C4-2B (cell line): ENCODE data around the gene EPHA4.

ENCODE experiments used
- H3K27ac ChIP-seq: fragments of 450-650 bp; 2 replicates; pipeline ENCODE4 v1.5.1; 2017
- CTCF ChIP-seq: fragments of 450-650 bp; conservative IDR thresholded peaks from 2 replicates; pipeline ENCODE4 v1.5.1; 2017; ENCODE audit warnings: mild to moderate bottlenecking
- ZFX ChIP-seq: fragments of 450-650 bp; IDR thresholded peaks from 2 replicates; pipeline ENCODE4 v1.6.1; 2017

EPHA4 gene

GRCh38 chr2:221571551-221572218, 419 bp downstream of the EPHA4 start:
- no peak for TF ChIP-seq CTCF
- H3K27ac ChIP-seq, result no peak overlapping the region

GRCh38 chr2:221571025-221571550, 1.0 kb downstream of the EPHA4 start:
- TF ChIP-seq ZFX (no peak), CTCF (no peak)
- no peak overlapping the region for H3K27ac ChIP-seq

GRCh38 chr2:221570321-221570935, 1.7 kb downstream of the EPHA4 start:
- no peak overlapping the region for H3K27ac ChIP-seq
- TF ChIP-seq CTCF (no peak), ZFX (no peak)

GRCh38 chr2:221569871-221570270, 2.2 kb downstream of the EPHA4 start:
- H3K27ac ChIP-seq, result no peak overlapping the region
- no peak for TF ChIP-seq CTCF
- no peak for TF ChIP-seq ZFX

- no peak overlapping the region for H3K27ac ChIP-seq
- no peak for TF ChIP-seq CTCF
- no peak for TF ChIP-seq ZFX
Observed at GRCh38 chr2:221569425-221569845, 2.7 kb downstream of the EPHA4 start.

GRCh38 chr2:221568299-221568698, 3.8 kb downstream of the EPHA4 start:
- H3K27ac ChIP-seq, result no peak overlapping the region
- no peak for TF ChIP-seq CTCF
- TF ChIP-seq ZFX, result no peak

- H3K27ac ChIP-seq, result no peak overlapping the region
- TF ChIP-seq CTCF, result no peak
- TF ChIP-seq ZFX, result no peak
Observed at GRCh38 chr2:221567809-221568208, 4.3 kb downstream of the EPHA4 start.
